Dedifferentiated amniotic fluid mesenchymal stem cell (primary cell): ENCODE results near the gene GIPC3.
"Not testable (repeated sequence)": the region's sequence is repeated elsewhere in the genome, so short reads cannot be mapped to it uniquely, and the experiment has no call there.

Source experiments
- DNase-seq: peaks from one replicate; pipeline ENCODE4 v3.0.0-alpha.2; 2016; ENCODE audit errors: extremely low spot score

The GIPC3 gene

GRCh38 chr19:3550947-3551791, 34.1 kb upstream of the GIPC3 start:
- no peak for DNase-seq

GRCh38 chr19:3551792-3552095, 33.5 kb upstream of the GIPC3 start:
- no peak for DNase-seq

- DNase-seq = no peak
Observed at GRCh38 chr19:3554254-3555083, 30.8 kb upstream of the GIPC3 start.

GRCh38 chr19:3555653-3556422, 29.4 kb upstream of the GIPC3 start:
- DNase-seq = no peak

GRCh38 chr19:3556423-3556977, 28.8 kb upstream of the GIPC3 start:
- DNase-seq = no peak

GRCh38 chr19:3556978-3557460, 28.3 kb upstream of the GIPC3 start:
- no peak for DNase-seq

GRCh38 chr19:3557461-3558248, 27.6 kb upstream of the GIPC3 start, which contains the start of gene MFSD12:
TSS of gene MFSD12 (minus strand) at chr19:3557586. CDS start at chr19:3557403, 183 bp downstream.
- DNase-seq = peak; percentile 93

- no peak for DNase-seq
Observed at GRCh38 chr19:3563709-3564524, 21.4 kb upstream of the GIPC3 start.

GRCh38 chr19:3565139-3565538, 20.1 kb upstream of the GIPC3 start:
- DNase-seq = no peak

GRCh38 chr19:3570042-3570441, 15.2 kb upstream of the GIPC3 start:
- not testable (repeated sequence) for DNase-seq

- DNase-seq = no peak
Observed at GRCh38 chr19:3570606-3571011, 14.7 kb upstream of the GIPC3 start.

- peak; percentile 99 for DNase-seq
Observed at GRCh38 chr19:3572132-3572854, 13.0 kb upstream of the GIPC3 start.

- no peak for DNase-seq
Observed at GRCh38 chr19:3572855-3573161, 12.5 kb upstream of the GIPC3 start, which contains the start of gene HMG20B. TSS of gene HMG20B (plus strand) at chr19:3572944. CDS start at chr19:3573310, 366 bp downstream.

GRCh38 chr19:3573162-3573857, 12.0 kb upstream of the GIPC3 start:
- no peak for DNase-seq

- DNase-seq = peak; percentile 87
Observed at GRCh38 chr19:3573858-3574637, 11.2 kb upstream of the GIPC3 start.

GRCh38 chr19:3575260-3575741, 10.0 kb upstream of the GIPC3 start:
- no peak for DNase-seq

- DNase-seq = no peak
Observed at GRCh38 chr19:3575949-3576673, 9.2 kb upstream of the GIPC3 start.
